PFSK-1 (cell line): ENCODE results near the gene GH2.
"Not testable (repeated sequence)": the region's sequence is repeated elsewhere in the genome, so short reads cannot be mapped to it uniquely, and the experiment has no call there.

Source experiments
- FOXP2 ChIP-seq: optimal IDR thresholded peaks from 2 replicates; pipeline ENCODE3; 2011; ENCODE audit warnings: borderline replicate concordance, control low read depth, inconsistent platforms; ENCODE audit not compliant: insufficient read depth; ENCODE audit errors: extremely low read length, extremely low read depth
- POLR2AphosphoS5 ChIP-seq: IDR thresholded peaks from 2 replicates; pipeline ENCODE4 v1.6.1; 2012; ENCODE audit warnings: low read depth, mild to moderate bottlenecking, control low read depth, low read length, moderate library complexity
- SIN3A ChIP-seq: IDR thresholded peaks from 2 replicates; pipeline ENCODE4 v1.6.1; 2012; ENCODE audit warnings: mild to moderate bottlenecking, low read length, moderate library complexity, borderline replicate concordance; ENCODE audit not compliant: insufficient read depth
- TAF1 ChIP-seq: IDR thresholded peaks from 2 replicates; pipeline ENCODE4 v1.6.1; 2012; ENCODE audit warnings: low read length, control low read depth, borderline replicate concordance; ENCODE audit not compliant: insufficient read depth
- TF ChIP-seq, protein P1 (sequence below), 2 experiments: IDR thresholded peaks; 2 replicates each; pipeline versions ENCODE4 v1.6.1 to v1.8.0; 2011 to 2012; ENCODE audit warnings: low read depth in 2 of 2, low read length in 2 of 2, control low read depth in 1 of 2, inconsistent platforms in 1 of 2, mild to moderate bottlenecking in 1 of 2, moderate library complexity in 1 of 2; ENCODE audit not compliant: insufficient read depth in 1 of 2

Gene GH2

GRCh38 chr17:63910096-63910495 lies 28.4 kb upstream of the GH2 start:
- TF ChIP-seq, protein P1, sequence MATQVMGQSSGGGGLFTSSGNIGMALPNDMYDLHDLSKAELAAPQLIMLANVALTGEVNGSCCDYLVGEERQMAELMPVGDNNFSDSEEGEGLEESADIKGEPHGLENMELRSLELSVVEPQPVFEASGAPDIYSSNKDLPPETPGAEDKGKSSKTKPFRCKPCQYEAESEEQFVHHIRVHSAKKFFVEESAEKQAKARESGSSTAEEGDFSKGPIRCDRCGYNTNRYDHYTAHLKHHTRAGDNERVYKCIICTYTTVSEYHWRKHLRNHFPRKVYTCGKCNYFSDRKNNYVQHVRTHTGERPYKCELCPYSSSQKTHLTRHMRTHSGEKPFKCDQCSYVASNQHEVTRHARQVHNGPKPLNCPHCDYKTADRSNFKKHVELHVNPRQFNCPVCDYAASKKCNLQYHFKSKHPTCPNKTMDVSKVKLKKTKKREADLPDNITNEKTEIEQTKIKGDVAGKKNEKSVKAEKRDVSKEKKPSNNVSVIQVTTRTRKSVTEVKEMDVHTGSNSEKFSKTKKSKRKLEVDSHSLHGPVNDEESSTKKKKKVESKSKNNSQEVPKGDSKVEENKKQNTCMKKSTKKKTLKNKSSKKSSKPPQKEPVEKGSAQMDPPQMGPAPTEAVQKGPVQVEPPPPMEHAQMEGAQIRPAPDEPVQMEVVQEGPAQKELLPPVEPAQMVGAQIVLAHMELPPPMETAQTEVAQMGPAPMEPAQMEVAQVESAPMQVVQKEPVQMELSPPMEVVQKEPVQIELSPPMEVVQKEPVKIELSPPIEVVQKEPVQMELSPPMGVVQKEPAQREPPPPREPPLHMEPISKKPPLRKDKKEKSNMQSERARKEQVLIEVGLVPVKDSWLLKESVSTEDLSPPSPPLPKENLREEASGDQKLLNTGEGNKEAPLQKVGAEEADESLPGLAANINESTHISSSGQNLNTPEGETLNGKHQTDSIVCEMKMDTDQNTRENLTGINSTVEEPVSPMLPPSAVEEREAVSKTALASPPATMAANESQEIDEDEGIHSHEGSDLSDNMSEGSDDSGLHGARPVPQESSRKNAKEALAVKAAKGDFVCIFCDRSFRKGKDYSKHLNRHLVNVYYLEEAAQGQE (IDR thresholded peaks at IDR 0.05; ENCODE audit: insufficient read depth in 1 of 2, low read depth in 2 of 2, low read length in 2 of 2): no peak
- TF ChIP-seq TAF1: no peak
- no peak for TF ChIP-seq POLR2AphosphoS5
- no peak for TF ChIP-seq SIN3A
- TF ChIP-seq FOXP2: no peak

DNA sequence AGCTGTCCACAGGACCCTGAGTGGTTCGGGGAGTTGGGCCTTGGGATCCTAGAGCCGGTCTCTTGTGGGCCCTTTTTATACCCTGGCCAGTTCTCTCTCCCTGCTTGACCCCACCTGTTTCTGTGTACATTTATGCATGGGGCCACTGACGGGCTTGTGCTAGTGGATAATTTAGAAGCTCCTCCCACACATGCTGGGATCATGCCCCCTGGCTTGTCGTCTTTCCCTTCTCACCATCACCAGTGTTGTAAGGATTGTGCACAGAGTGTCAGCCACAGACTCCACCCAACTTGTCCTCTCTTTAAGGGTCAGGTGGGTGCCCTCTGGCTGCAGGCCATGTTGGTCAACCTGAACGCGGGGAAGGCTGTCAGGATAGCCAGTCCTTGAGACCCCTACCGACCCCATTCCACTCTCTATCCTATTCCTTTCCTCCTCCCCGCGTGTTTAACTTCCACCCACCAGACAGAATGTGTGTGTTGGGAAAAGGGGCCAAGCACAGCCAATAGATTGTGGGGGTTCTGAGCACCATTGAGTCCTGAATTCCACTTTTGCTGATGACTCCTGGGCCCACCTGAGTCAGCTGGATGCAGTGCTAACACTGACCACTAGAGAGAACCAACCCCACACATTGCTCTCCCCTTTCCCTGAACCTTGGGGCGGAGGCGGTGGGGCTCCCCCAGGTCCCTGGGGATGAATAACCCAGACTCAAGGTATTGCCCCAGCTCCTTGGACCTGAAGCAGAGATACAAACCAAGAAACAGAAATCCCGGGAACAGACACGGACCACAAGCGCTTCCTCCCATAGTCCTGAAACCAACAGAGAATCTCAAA lies 15.0 kb upstream of the GH2 start, which contains the start of gene CSH1:
TSS of gene CSH1 (minus strand) at position 51 of the 831 bp plus-strand sequence. CDS start 63 bp downstream, outside the sequence.
- TF ChIP-seq, protein P1 (IDR thresholded peaks at IDR 0.05; ENCODE audit: insufficient read depth in 1 of 2, low read depth in 2 of 2, low read length in 2 of 2): not testable (repeated sequence)
- TF ChIP-seq FOXP2, SIN3A: not testable (repeated sequence)

GRCh38 chr17:63880706-63881105 lies 1.0 kb downstream of the GH2 start:
- TF ChIP-seq FOXP2 (no peak), TAF1 (no peak), POLR2AphosphoS5 (no peak), SIN3A (no peak)
- TF ChIP-seq, protein P1 (IDR thresholded peaks at IDR 0.05; ENCODE audit: insufficient read depth in 1 of 2, low read depth in 2 of 2, low read length in 2 of 2): no peak

DNA sequence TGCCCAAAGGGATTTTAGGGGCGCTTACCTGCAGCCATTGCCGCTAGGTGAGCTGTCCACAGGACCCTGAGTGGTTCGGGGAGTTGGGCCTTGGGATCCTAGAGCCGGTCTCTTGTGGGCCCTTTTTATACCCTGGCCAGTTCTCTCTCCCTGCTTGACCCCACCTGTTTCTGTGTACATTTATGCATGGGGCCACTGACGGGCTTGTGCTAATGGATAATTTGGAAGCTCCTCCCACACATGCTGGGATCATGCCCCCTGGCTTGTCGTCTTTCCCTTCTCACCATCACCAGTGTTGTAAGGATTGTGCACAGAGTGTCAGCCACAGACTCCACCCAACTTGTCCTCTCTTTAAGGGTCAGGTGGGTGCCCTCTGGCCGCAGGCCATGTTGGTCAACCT lies 8.2 kb downstream of the GH2 start, which contains the start of gene CSH2:
TSS of gene CSH2 (minus strand) at position 101 of the 400 bp plus-strand sequence. CDS start at position 38, 63 bp downstream.
- TF ChIP-seq POLR2AphosphoS5, FOXP2: not testable (repeated sequence)
- TF ChIP-seq, protein P1 (IDR thresholded peaks at IDR 0.05; ENCODE audit: insufficient read depth in 1 of 2, low read depth in 2 of 2, low read length in 2 of 2): not testable (repeated sequence)
